T-helper 1 cell treated with Interleukin-12 subunit alpha and Interleukin-12 subunit beta and Interleukin-4 antibody, amounts not matched to agents 30 μg/mL and 1 μg/mL, for 36 hours (primary cell): ENCODE measurements around the gene GRIK4.
"Not testable (repeated sequence)": the region's sequence is repeated elsewhere in the genome, so short reads cannot be mapped to it uniquely, and the experiment has no call there.

Experiments used
- H3K27ac Mint-ChIP-seq: one replicate; pipeline ENCODE4 v1.8.0; 2021; ENCODE audit warnings: mild to moderate bottlenecking, mixed read lengths
- H3K27me3 Mint-ChIP-seq: one replicate; pipeline ENCODE4 v1.8.0; 2021; ENCODE audit warnings: low read depth, mixed read lengths
- H3K36me3 Mint-ChIP-seq: one replicate; pipeline ENCODE4 v1.8.0; 2021; ENCODE audit warnings: low read depth, mixed read lengths
- H3K4me1 Mint-ChIP-seq: one replicate; pipeline ENCODE4 v1.8.0; 2021; ENCODE audit warnings: low read depth, mixed read lengths
- H3K4me3 Mint-ChIP-seq: one replicate; pipeline ENCODE4 v1.8.0; 2021; ENCODE audit warnings: mild to moderate bottlenecking, moderate library complexity, mixed read lengths
- H3K9me3 Mint-ChIP-seq: one replicate; pipeline ENCODE4 v1.8.0; 2021; ENCODE audit warnings: mixed read lengths

The GRIK4 gene

DNA sequence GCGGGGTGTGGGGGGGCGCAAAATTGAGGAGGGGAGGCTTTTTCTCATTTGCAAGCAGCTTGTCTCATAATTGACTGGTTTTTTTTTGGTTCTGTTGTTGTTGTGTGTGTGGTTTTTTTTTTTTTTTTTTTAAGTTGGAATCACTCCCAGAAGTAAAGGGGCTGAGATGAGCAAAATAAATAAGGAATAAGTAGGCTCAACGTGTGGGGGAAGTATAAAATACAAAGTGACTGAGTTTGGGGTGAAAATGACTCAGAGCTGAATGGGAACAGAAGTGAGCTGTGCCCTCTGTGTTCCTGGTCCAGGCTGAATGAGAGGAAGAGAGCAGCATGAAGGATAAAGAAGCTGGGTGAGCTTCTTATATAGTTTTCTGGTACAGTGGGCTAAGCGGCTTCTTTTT lies 90.0 kb downstream of the GRIK4 start:
- H3K4me3 Mint-ChIP-seq = no peak overlapping the region
- H3K4me1 Mint-ChIP-seq = no peaks in the 10 kb centered on the region
- no peak overlapping the region for H3K27ac Mint-ChIP-seq
- H3K36me3 Mint-ChIP-seq = no peaks in the 10 kb centered on the region
- H3K27me3 Mint-ChIP-seq = no peaks in the 10 kb centered on the region
- H3K9me3 Mint-ChIP-seq = no peaks in the 10 kb centered on the region

- Mint-ChIP-seq H3K4me3 (no peak overlapping the region), H3K9me3 (no peaks in the 10 kb centered on the region), H3K27me3 (no peaks in the 10 kb centered on the region), H3K27ac (no peak overlapping the region), H3K36me3 (no peaks in the 10 kb centered on the region), H3K4me1 (no peaks in the 10 kb centered on the region)
Measured at GRCh38 chr11:120603071-120603470, 91.5 kb downstream of the GRIK4 start.

DNA sequence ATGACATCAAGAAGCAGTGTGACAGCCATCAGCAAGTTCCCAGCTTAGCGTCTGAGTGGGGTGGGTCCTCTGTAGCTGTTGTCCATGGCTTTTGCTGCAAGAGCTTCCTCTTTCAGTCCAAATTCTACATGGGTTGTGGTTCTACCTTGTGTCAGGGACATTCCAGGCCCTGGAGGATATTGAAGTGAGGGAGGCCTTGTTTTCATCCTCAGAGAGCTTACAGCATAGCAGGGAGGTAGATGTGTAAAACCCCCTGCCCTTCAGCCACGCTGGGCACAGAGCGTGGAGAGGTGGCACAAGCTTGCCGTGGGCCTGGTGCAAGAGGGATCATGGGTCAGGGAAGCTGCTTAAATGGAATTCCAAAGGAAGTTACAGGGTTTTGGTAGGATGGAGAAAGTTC lies 93.9 kb downstream of the GRIK4 start:
- Mint-ChIP-seq H3K9me3 (no peaks in the 10 kb centered on the region), H3K36me3 (no peaks in the 10 kb centered on the region), H3K4me3 (no peak overlapping the region), H3K4me1 (no peaks in the 10 kb centered on the region), H3K27ac (no peak overlapping the region), H3K27me3 (no peaks in the 10 kb centered on the region)

DNA sequence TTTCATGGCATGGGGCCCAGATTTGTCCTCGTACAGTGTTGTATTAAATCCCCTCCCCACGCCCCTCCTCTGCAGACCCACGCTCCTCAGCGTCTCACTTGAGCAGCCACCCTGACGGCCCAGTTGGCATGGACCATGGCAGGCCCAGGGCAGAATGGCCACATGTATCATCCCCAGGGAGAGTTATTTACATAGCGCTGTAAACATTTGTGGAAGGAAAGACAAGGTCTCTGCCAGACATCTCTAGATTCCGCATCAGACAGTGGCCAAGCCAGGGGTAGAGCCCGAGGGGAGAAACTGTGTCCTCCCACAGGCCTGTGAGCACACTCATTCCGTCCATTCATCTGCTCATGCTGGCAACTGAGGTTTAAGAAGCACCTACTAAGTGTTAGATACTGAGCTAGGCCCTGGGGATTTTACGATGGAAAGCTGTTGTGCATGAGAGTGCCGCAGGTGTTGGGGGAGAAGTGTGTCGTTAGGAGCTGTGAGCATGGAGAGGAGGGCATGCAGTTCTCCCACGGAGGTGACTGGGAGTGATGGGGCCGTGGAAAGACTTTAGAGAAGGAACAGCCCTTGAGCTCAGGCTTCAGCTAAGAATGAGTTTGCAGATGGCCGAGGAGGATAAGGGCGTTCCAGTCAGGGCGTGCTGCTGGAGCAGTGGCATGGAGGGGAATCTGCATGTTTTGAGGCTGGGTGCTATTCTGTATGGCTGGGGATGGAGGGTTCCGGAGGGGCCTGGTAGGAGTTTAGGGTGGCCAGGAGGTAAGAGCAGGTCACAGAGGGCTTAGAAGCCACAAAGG lies 94.9 kb downstream of the GRIK4 start:
- Mint-ChIP-seq H3K4me3 (no peak overlapping the region), H3K4me1 (no peaks in the 10 kb centered on the region), H3K36me3 (no peaks in the 10 kb centered on the region), H3K27me3 (no peaks in the 10 kb centered on the region), H3K9me3 (no peaks in the 10 kb centered on the region), H3K27ac (no peak overlapping the region)

- no peaks in the 10 kb centered on the region for H3K36me3 Mint-ChIP-seq
- H3K4me1 Mint-ChIP-seq = peaks cover 6% of the 10 kb centered on the region
- no peak overlapping the region for H3K27ac Mint-ChIP-seq
- no peaks in the 10 kb centered on the region for H3K27me3 Mint-ChIP-seq
- no peaks in the 10 kb centered on the region for H3K9me3 Mint-ChIP-seq
- no peak overlapping the region for H3K4me3 Mint-ChIP-seq
Measured at GRCh38 chr11:120608061-120608460, 96.5 kb downstream of the GRIK4 start.

DNA sequence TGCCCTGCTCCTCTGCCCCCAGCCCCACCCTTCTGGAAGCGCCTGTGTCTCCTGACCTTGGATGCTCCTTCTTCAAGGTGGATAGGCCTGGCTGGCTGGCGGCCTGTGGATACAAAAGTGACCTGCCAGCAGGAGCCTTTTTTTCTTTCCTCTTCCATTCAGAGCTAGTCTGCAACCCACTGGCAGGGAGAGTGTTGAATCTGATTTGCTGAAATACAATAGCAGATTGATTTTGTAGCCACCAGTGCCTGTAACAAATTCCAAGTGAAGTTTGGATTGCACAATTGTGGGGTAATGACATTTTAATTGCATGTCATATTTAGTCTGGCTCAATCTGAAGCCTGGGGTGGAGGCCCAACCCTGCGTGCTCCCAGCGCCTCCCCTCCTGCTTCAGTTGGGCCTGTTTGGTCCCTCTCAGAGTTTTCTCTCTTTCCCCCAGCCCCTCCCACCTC lies 97.2 kb downstream of the GRIK4 start:
- Mint-ChIP-seq H3K36me3 (no peaks in the 10 kb centered on the region), H3K27ac (no peak overlapping the region), H3K4me1 (peaks cover 9% of the 10 kb centered on the region), H3K9me3 (no peaks in the 10 kb centered on the region), H3K4me3 (no peak overlapping the region), H3K27me3 (no peaks in the 10 kb centered on the region)

DNA sequence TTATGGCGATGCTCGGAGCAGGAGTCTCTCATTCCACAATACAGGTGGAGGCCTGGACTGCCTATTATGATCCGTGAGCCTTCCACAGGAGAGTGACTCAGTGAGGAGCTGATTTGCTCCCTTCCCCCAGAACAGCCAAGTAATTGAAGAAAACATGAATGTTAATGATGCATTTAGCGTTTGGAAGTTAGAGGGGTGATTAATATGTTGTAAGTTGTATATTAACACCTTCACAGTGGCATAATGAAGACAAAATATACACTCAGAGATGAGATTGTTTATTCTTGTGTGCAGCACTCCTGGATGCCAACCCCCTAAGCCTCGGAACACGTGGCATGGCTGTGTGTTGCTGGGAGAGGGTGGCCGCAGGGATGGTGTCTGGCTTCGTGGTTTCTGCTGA lies 98.6 kb downstream of the GRIK4 start:
- peaks cover 11% of the 10 kb centered on the region for H3K4me1 Mint-ChIP-seq
- H3K9me3 Mint-ChIP-seq = no peaks in the 10 kb centered on the region
- no peak overlapping the region for H3K4me3 Mint-ChIP-seq
- no peak overlapping the region for H3K27ac Mint-ChIP-seq
- no peaks in the 10 kb centered on the region for H3K36me3 Mint-ChIP-seq
- no peaks in the 10 kb centered on the region for H3K27me3 Mint-ChIP-seq

DNA sequence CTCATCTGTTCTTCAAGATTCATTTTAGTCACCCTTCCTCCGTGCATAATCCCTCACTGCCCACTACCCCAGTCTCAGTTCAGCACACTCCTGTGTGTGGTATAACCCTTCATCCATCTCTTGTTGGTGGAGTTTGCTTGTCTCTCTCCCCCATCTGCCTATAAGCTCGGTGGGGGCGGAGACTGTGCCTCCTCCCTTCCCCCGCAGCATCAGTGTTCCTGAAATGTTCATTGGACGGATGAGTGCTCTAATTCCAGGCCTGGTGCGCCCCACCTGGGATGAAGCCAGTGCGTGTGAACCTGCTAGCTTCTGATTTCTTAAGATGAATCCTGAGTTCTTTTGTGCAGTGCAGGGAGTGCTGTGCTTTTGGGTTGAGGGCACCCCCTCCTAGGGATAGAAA lies 100.0 kb downstream of the GRIK4 start:
- Mint-ChIP-seq H3K27me3 (no peaks in the 10 kb centered on the region), H3K9me3 (no peaks in the 10 kb centered on the region), H3K4me1 (peaks cover 11% of the 10 kb centered on the region), H3K27ac (no peak overlapping the region), H3K4me3 (no peak overlapping the region), H3K36me3 (no peaks in the 10 kb centered on the region)

- Mint-ChIP-seq H3K27me3 (no peaks in the 10 kb centered on the region), H3K4me3 (no peak overlapping the region), H3K27ac (peak overlapping the region; percentile 53), H3K36me3 (no peaks in the 10 kb centered on the region), H3K4me1 (peaks cover 11% of the 10 kb centered on the region), H3K9me3 (peaks cover 2% of the 10 kb centered on the region)
Measured at GRCh38 chr11:120612513-120613263, 101.1 kb downstream of the GRIK4 start.

DNA sequence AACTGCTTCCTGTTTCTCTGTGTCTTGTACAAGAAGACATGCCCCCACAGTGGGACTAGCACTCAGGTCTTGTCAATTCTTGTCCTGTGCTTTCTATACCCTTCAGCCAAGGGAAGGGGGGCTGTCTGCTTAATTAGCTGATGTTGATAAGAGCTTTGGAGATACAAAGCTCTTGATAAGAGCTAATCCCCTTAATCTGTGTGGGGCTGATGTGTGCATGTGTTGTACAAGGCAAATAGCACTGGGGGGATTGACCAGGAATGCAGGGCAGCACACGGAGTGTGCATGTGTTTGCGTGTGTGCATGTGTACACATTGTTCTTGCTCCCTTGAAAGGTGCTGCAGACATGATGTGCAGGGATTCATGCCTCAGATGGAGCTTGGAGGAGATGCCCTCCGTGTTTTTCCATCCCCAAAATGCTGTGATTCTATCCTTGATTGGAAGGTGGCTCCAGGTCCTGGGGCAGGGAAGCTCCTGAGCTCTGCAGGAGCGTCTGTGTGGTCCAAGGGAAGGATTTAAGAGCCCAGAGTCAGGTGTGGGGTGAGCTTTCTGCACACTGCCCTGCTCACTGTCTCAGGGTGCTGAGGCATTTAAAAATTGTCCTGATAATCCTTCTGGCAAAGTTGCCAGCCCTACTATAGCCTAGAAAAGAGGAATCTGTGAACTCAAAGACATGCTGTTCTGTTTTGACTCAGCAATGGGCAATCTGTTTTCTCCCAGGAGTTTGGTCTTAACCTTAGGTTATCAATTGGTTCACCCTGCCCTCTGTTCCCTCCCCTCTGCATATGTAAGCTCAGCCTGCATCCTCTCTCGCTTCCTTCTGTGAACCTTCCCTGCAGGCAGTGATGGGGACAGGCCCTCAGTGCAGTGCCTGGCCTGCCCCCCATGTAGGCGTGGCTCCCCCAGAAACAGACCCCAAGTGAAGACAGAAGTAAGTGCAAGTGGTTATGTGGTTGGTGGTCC lies 102.0 kb downstream of the GRIK4 start:
- peaks cover 11% of the 10 kb centered on the region for H3K4me1 Mint-ChIP-seq
- H3K27me3 Mint-ChIP-seq = no peaks in the 10 kb centered on the region
- no peaks in the 10 kb centered on the region for H3K36me3 Mint-ChIP-seq
- peaks cover 8% of the 10 kb centered on the region for H3K9me3 Mint-ChIP-seq
- H3K27ac Mint-ChIP-seq = no peak overlapping the region
- no peak overlapping the region for H3K4me3 Mint-ChIP-seq

DNA sequence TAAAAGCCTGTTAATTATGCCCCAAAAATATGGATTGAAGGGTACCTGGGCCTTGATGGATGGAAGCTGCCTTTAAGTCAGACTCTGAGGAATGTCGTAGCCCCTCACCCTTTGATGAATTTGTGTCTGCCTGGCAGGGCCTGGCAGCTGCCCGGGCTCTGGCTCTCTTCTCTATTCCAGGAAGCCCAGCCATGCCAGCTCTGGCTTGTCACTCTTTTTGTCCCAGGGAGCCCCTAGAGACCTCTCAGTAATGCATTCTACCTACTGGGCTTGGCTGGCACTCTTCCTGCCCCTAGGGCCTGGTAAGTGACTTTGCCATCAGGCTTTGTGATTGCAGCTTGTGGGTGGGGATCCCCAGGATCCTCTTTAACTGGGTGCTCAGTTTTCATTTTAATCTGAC lies 103.8 kb downstream of the GRIK4 start:
- Mint-ChIP-seq H3K4me3 (no peak overlapping the region), H3K4me1 (peaks cover 11% of the 10 kb centered on the region), H3K9me3 (peaks cover 8% of the 10 kb centered on the region), H3K27ac (no peak overlapping the region), H3K27me3 (no peaks in the 10 kb centered on the region), H3K36me3 (no peaks in the 10 kb centered on the region)

DNA sequence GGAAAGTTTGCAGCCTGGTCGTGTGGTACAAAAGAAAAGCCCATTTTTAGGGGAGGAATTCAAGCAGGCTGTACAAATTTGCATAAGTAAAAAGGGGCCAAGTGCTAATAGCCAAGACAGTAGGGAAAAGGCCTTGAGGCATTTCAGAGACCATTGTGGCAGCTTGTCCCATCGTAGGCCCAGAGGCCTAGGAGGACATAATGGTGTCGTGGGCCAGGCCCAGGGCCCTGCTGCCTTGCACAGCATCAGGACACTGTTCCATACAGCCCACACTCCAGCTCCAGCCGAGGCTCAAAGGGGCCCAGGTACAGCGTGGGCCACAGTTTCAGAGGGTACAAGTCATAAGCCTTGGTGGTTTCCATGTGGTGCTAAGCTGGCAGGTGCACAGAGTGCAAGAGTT lies 106.9 kb downstream of the GRIK4 start:
- H3K27ac Mint-ChIP-seq = no peak overlapping the region
- H3K27me3 Mint-ChIP-seq = no peaks in the 10 kb centered on the region
- no peaks in the 10 kb centered on the region for H3K36me3 Mint-ChIP-seq
- no peak overlapping the region for H3K4me3 Mint-ChIP-seq
- H3K4me1 Mint-ChIP-seq = peaks cover 2% of the 10 kb centered on the region
- peaks cover 8% of the 10 kb centered on the region for H3K9me3 Mint-ChIP-seq

DNA sequence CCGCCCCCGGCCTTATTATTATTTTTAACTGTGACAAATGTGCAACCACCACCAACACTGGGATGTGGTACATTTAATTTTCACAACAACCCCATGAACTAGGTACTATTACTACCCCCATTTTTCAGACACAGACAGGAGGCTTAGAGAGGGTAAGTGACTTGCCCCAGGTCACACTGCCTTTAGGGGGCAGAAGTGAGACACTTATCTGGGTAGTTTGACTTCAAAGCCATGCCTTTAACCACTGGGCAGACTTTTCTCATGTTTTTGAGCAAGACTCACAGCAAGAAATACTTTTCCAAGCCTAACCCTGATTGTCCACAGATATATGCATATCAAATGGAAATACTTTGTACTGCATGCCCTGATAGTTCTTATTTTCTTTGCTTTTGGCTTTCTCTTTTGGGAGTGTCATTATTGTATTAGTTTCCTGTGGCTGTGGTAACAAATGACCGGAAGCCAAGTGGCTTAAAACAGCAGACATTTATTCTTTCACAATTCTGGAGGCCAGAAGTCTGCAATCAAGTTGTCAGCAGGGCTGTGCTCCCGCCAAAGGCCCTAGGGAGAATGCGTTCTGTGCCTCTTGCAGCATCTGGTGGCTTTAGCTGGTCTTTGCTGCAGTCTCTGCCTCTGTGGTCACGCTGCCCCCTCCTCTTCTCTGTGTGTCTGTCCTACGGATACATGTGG lies 110.8 kb downstream of the GRIK4 start:
- Mint-ChIP-seq H3K4me3 (no peak overlapping the region), H3K36me3 (no peaks in the 10 kb centered on the region), H3K4me1 (no peaks in the 10 kb centered on the region), H3K9me3 (peaks cover 8% of the 10 kb centered on the region), H3K27ac (no peak overlapping the region), H3K27me3 (no peaks in the 10 kb centered on the region)

GRCh38 chr11:120624992-120625391 lies 113.4 kb downstream of the GRIK4 start:
- not testable (repeated sequence) for H3K36me3 Mint-ChIP-seq, H3K4me3 Mint-ChIP-seq, H3K4me1 Mint-ChIP-seq, H3K9me3 Mint-ChIP-seq, H3K27me3 Mint-ChIP-seq, H3K27ac Mint-ChIP-seq
